Measurements from ENCODE around the gene NFASC. TPM values are rescaled to one million over a fixed set of nuclear protein-coding genes. Genes with fewer than 3 reads are reported as not detected.

The NFASC gene
- total and polyA plus RNA-seq, 12 donors: 1.9 to 24.1 (median 9.2) TPM

DNA sequence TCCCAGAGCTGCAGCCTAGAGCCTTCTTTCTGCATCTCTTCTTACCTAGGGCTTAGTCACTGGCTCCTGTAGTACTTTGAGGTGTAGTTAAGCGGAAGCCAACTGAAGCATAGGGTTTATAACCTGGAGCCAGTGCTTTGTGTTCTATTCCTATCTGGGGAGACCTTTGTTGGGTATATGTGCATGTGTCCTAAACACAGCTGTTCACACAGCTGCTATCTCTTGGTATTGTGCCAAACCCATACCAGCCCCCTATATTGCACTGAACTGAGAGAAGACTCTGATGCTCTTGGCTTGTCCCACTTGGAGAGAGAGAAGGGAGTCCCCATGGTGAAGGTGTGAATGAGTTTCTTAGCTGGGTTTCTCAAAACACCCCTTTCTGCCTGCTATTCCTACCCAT lies 17.2 kb upstream of the NFASC start:
- ATAC-seq (no peak), DNase-seq (no peak)
- intact Hi-C loops (cut with DNase I): no loop called here
- no peaks in the 10 kb centered on the region for H3K9me3 ChIP-seq
- peaks cover 0 to 5% (median 0%) of the 10 kb centered on the region in 7 donors for H3K27me3 ChIP-seq
- no peak overlapping the region for H3K4me3 ChIP-seq
- WGBS, 2 donors: 97 to 98% methylated on average over 1 of the region's 1 CpG
- TF ChIP-seq, protein P1, sequence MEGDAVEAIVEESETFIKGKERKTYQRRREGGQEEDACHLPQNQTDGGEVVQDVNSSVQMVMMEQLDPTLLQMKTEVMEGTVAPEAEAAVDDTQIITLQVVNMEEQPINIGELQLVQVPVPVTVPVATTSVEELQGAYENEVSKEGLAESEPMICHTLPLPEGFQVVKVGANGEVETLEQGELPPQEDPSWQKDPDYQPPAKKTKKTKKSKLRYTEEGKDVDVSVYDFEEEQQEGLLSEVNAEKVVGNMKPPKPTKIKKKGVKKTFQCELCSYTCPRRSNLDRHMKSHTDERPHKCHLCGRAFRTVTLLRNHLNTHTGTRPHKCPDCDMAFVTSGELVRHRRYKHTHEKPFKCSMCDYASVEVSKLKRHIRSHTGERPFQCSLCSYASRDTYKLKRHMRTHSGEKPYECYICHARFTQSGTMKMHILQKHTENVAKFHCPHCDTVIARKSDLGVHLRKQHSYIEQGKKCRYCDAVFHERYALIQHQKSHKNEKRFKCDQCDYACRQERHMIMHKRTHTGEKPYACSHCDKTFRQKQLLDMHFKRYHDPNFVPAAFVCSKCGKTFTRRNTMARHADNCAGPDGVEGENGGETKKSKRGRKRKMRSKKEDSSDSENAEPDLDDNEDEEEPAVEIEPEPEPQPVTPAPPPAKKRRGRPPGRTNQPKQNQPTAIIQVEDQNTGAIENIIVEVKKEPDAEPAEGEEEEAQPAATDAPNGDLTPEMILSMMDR (IDR thresholded peaks at IDR 0.05): no peak
- peaks cover 0 to 21% (median 0%) of the 10 kb centered on the region in 9 donors for H3K4me1 ChIP-seq
- no peak overlapping the region for H3K27ac ChIP-seq
- no peaks in the 10 kb centered on the region for H3K36me3 ChIP-seq

DNA sequence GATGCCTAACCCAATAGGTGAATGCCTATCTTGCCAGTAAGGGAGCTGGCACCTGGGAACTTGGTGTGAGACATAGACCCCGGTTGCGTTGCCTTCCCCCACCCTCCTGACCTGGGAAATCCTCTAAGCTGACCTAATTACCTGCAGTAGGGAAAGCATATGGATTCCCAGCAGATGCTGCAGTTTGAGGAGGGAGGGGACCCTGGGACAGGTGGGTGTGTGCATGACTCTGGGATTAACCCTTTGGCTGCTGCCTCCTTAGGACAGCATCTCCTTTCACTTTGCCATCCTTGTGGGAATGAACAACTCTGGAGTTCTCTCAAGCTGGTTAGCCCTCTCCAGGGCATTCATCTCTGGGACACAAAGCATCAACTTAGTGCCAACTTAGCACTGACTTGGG lies 16.4 kb upstream of the NFASC start:
- intact Hi-C loops (cut with DNase I): no loop called here
- Histone ChIP-seq H3K4me3 (no peak overlapping the region), H3K27me3 (peaks cover 0 to 5% (median 0%) of the 10 kb centered on the region in 7 donors), H3K4me1 (peaks cover 0 to 17% (median 0%) of the 10 kb centered on the region in 9 donors), H3K36me3 (no peaks in the 10 kb centered on the region), H3K27ac (no peak overlapping the region), H3K9me3 (no peaks in the 10 kb centered on the region)
- no peak for ATAC-seq
- WGBS, 2 donors: 36 to 48% methylated on average over 2 of the region's 2 CpGs
- no peak for DNase-seq
- TF ChIP-seq, protein P1 (IDR thresholded peaks at IDR 0.05): no peak

DNA sequence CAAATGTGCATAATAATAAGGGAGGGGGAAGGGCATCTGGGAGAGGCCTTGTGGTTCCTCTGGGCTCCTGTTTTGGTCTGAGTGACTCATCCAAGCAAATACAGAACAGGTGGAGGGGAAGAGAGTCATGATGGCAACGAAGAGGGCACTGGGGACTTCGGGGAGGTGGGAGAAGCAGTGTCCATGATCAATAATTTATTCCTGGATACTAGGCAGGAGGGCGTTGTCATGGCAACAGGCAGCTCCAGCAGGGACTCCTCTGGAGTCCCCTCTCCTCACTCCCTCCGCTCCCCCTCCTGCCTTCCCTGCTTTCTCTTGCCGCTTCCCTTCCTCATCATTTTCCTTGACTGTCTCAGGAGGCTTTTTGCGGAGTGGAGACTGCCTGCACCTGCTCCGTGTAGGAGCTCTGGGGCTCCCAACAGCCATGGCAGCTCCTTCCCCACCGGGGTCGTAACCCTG lies 12.3 kb upstream of the NFASC start:
- DNase-seq (no peak), ATAC-seq (no peak)
- no peaks in the 10 kb centered on the region for H3K36me3 ChIP-seq
- H3K27ac ChIP-seq: no peak overlapping the region
- H3K4me3 ChIP-seq: no peak overlapping the region
- no peaks in the 10 kb centered on the region for H3K9me3 ChIP-seq
- TF ChIP-seq, protein P1 (IDR thresholded peaks at IDR 0.05): no peak
- H3K4me1 ChIP-seq: peaks cover 0 to 26% (median 5%) of the 10 kb centered on the region in 9 donors
- peaks cover 0 to 5% (median 0%) of the 10 kb centered on the region in 7 donors for H3K27me3 ChIP-seq
- intact Hi-C loops (cut with DNase I): no loop called here
- WGBS, 2 donors: 67 to 76% methylated on average over 9 of the region's 9 CpGs

DNA sequence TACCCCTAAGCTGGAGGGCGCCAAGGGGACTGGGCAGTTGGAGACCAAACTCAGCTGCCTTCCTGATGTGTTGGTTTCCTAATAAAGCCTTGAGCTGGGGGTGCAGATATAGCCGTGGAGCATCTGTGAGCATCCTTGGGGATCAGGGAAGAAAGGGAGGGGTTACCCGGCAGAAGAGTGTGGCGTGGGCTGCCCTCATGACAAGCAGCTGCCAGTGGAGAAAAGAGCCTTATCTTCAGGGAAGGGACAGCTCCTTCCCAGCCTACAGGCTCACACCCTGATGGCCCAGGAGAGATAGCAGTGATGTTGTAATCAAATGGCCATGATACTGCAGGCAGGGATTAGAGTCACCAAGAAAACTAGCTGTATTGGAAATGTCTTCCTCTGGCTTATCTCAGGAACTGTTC lies 10.8 kb upstream of the NFASC start:
- WGBS, 2 donors: 53 to 59% methylated on average over 4 of the region's 4 CpGs
- H3K4me1 ChIP-seq: peaks cover 0 to 23% (median 5%) of the 10 kb centered on the region in 9 donors
- intact Hi-C loops (cut with DNase I): loop anchor here in 1 of 10 donors (10.0 kb wide), 1 partner anchor 75 kb away; no protein-coding TSS in a partner anchor
- H3K36me3 ChIP-seq: no peaks in the 10 kb centered on the region
- peak overlapping the region in 1 of 10 donors; percentile 22 for H3K27ac ChIP-seq
- DNase-seq (no peak), ATAC-seq (peak in 4 of 8 donors; percentile 53 to 71 (median 67))
- TF ChIP-seq, protein P1 (IDR thresholded peaks at IDR 0.05): no peak
- no peak overlapping the region for H3K4me3 ChIP-seq
- no peaks in the 10 kb centered on the region for H3K27me3 ChIP-seq
- no peaks in the 10 kb centered on the region for H3K9me3 ChIP-seq
